ENCODE results near the gene IRF2BP2.

DNA sequence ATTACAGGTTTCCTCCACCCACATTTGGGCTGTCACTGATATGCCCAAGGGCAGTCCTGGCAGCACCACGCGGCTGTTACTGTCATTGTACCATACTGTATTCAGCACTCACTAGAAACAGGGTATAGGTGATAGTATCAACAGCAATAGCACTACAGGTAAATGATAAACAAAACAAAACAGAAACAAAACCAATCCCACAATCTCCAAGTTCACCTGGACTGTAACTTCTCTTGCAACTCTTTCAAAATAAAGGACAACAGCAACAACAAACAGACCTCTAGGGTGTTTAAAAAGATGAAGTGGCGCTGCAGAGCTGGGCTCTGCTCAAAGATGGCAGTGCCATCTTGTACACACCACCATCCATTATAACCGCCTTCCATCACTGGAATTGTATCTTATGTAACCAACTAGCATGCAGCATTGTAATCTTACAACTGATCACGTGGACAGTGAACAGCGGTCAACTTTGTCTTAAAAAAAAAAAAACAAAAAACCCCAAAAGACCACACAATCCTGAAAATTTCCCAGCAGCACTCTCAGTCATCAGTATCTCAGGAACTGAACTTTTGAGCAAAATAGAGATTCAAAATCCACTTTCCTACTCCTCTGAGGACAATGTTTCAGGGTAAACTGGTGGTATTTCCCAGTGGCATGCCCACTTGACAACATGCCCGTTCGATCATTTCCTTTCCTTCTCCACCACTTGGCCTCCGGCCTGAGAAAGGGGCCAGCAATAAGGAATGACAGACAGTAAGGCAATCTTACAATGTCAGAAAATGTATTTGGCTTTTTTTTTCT, 3.8 kb downstream of the IRF2BP2 start:
- TF ChIP-seq CTCF (conservative IDR thresholded peaks at IDR 0.05; ENCODE audit: low read depth, low read length), result no peak; the same call in 1 of the 2 replicates
- TF ChIP-seq EZH2 (IDR thresholded peaks at IDR 0.05; ENCODE audit: low read length, unreplicated experiment), result no peak

All from PC-3 (cell line).